ENCODE data around the gene CNPY1. TPM values are rescaled to one million over a fixed set of nuclear protein-coding genes. Genes with fewer than 3 reads are reported as not detected.

Gene CNPY1
- total RNA-seq, 2 donors from 2014 or later: 0.33 TPM; not detected in 1

DNA sequence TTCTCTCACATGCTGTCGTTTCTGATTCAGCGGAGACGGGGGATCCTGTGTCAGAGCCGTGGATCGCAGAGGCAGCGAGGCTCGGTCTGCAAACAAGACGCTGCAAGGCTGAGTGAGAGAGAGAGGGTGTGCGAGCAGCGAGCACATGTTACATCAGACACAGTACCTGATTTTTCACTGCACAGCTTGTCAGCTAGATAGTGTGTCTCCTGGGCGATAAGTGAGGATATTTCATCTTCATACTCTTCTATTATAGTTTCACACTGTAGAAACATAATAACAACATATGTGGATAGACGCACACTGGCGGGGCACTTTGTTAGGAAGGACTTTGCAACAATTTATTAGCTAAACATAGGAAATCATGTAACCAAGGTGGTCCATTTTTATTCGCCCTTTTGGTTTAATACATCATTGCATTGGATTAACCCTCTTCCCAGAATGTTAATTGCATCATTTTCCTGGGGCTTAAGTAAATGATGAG, 39.5 kb downstream of the CNPY1 start:
- Mint-ChIP-seq H3K4me1 (peaks cover 25% of the 10 kb centered on the region), H3K27me3 (ENCODE audit: insufficient read depth) (peaks cover 97% of the 10 kb centered on the region), H3K36me3 (ENCODE audit: low read depth) (no peaks in the 10 kb centered on the region), H3K9me3 (no peaks in the 10 kb centered on the region), H3K27ac (no peak overlapping the region), H3K4me3 (no peak overlapping the region)
- H3K27me3 ChIP-seq (ENCODE audit: control insufficient read depth, insufficient read depth, low read length, poor library complexity, severe bottlenecking): peaks cover 100% of the 10 kb centered on the region
- peak; percentile 71 for DNase-seq
- H3K27ac ChIP-seq (ENCODE audit: low read depth, low read length): peak overlapping the region; percentile 5
- no peak overlapping the region for H3K9ac ChIP-seq (ENCODE audit: extremely low read depth, low read length, poor library complexity, severe bottlenecking)
- TF ChIP-seq, protein P1, sequence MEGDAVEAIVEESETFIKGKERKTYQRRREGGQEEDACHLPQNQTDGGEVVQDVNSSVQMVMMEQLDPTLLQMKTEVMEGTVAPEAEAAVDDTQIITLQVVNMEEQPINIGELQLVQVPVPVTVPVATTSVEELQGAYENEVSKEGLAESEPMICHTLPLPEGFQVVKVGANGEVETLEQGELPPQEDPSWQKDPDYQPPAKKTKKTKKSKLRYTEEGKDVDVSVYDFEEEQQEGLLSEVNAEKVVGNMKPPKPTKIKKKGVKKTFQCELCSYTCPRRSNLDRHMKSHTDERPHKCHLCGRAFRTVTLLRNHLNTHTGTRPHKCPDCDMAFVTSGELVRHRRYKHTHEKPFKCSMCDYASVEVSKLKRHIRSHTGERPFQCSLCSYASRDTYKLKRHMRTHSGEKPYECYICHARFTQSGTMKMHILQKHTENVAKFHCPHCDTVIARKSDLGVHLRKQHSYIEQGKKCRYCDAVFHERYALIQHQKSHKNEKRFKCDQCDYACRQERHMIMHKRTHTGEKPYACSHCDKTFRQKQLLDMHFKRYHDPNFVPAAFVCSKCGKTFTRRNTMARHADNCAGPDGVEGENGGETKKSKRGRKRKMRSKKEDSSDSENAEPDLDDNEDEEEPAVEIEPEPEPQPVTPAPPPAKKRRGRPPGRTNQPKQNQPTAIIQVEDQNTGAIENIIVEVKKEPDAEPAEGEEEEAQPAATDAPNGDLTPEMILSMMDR (conservative IDR thresholded peaks at IDR 0.05): no peak
- no peaks in the 10 kb centered on the region for H3K9me3 ChIP-seq (ENCODE audit: control insufficient read depth, low read length)
- no peaks in the 10 kb centered on the region for H3K4me1 ChIP-seq (ENCODE audit: control insufficient read depth, insufficient read depth, low read length)
- WGBS, 2 experiments (ENCODE audit: insufficient coverage in 1 of 2, insufficient read length in 1 of 2): 0 to 5% methylated on average over 6 to 13 of the region's 14 CpGs
- H3K36me3 ChIP-seq (ENCODE audit: control insufficient read depth, insufficient read depth, low read length): no peaks in the 10 kb centered on the region
- no peak overlapping the region for H3K4me3 ChIP-seq (ENCODE audit: low read length)

DNA sequence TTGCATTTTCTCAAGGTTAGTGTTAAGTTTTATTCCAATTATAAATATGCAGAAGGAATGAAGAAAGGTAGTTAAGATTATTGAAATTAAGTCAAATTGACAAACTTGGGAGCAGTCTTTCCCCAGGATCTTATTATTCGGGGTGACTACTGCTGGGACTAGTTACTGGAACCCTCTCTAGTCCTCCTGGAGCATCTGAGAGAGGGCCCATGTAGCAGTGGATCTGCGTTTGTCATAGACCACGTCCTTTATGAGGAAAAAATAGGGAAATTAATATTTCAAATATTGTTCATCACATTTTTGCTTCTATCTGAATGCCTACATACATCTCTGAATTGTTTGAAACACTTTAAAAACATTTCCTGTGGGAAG, 41.0 kb downstream of the CNPY1 start:
- Mint-ChIP-seq H3K27ac (no peak overlapping the region), H3K4me3 (no peak overlapping the region), H3K36me3 (ENCODE audit: low read depth) (no peaks in the 10 kb centered on the region), H3K27me3 (ENCODE audit: insufficient read depth) (peaks cover 97% of the 10 kb centered on the region), H3K4me1 (peaks cover 22% of the 10 kb centered on the region), H3K9me3 (no peaks in the 10 kb centered on the region)
- Histone ChIP-seq H3K27me3 (ENCODE audit: control insufficient read depth, insufficient read depth, low read length, poor library complexity, severe bottlenecking) (peaks cover 100% of the 10 kb centered on the region), H3K9ac (ENCODE audit: extremely low read depth, low read length, poor library complexity, severe bottlenecking) (no peak overlapping the region), H3K27ac (ENCODE audit: low read depth, low read length) (no peak overlapping the region), H3K36me3 (ENCODE audit: control insufficient read depth, insufficient read depth, low read length) (no peaks in the 10 kb centered on the region), H3K4me1 (ENCODE audit: control insufficient read depth, insufficient read depth, low read length) (no peaks in the 10 kb centered on the region), H3K4me3 (ENCODE audit: low read length) (no peak overlapping the region), H3K9me3 (ENCODE audit: control insufficient read depth, low read length) (no peaks in the 10 kb centered on the region)
- 11 to 29% methylated on average over 1 of the region's 3 CpGs for WGBS, 2 experiments (ENCODE audit: insufficient coverage in 1 of 2, insufficient read length in 1 of 2)
- no peak for DNase-seq
- TF ChIP-seq, protein P1 (conservative IDR thresholded peaks at IDR 0.05): no peak

DNA sequence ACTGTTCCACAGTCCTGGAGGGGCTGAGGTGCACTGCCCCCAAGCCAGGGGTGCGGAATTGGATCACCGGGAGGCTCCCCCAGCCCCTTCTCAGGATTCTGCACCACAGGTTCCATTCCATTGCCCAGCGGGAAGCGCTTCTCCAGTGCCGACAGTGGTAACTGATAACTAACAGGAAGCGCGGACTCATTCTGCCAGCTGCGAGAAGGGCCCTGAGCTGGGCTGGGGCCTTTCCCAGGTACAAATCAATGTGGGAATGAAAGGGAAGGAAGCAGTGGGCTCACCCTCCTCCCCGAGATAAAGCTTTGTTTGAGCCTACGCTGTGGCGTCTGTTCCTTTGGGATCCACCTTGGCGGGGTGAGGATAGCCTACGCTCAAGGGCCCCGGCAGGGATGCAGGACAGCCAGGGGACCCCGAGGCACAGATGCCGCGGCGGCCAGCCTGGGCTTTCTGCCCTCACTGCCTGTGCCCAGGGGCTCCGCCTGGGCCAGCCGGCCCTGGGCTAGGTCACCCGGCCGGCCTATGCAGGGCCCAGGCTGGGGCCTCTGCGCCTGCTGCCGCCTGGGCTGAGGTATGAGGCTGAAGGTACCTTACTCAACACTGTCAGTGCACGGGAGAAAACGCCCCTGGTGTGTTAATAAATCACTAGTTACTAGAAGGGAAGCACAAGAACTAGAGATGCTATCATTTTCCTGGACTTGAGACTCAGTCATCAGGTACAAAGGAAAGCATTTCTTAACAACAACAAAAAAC, 49.0 kb downstream of the CNPY1 start:
- Mint-ChIP-seq H3K4me3 (no peak overlapping the region), H3K27ac (no peak overlapping the region)
- DNase-seq: peak; percentile 47

More for the DNA sequence above, 49.0 kb downstream of the CNPY1 start:
- Histone ChIP-seq H3K36me3 (ENCODE audit: control insufficient read depth, insufficient read depth, low read length) (no peaks in the 10 kb centered on the region), H3K27me3 (ENCODE audit: control insufficient read depth, insufficient read depth, low read length, poor library complexity, severe bottlenecking) (peaks cover 71% of the 10 kb centered on the region), H3K27ac (ENCODE audit: low read depth, low read length) (no peak overlapping the region), H3K4me1 (ENCODE audit: control insufficient read depth, insufficient read depth, low read length) (no peaks in the 10 kb centered on the region), H3K9ac (ENCODE audit: extremely low read depth, low read length, poor library complexity, severe bottlenecking) (no peak overlapping the region), H3K4me3 (ENCODE audit: low read length) (no peak overlapping the region), H3K9me3 (ENCODE audit: control insufficient read depth, low read length) (no peaks in the 10 kb centered on the region)
- Mint-ChIP-seq H3K36me3 (ENCODE audit: low read depth) (no peaks in the 10 kb centered on the region), H3K4me1 (peaks cover 12% of the 10 kb centered on the region), H3K27me3 (ENCODE audit: insufficient read depth) (peaks cover 80% of the 10 kb centered on the region), H3K9me3 (no peaks in the 10 kb centered on the region)
- WGBS, 2 experiments (ENCODE audit: insufficient coverage in 1 of 2, insufficient read length in 1 of 2): 81% methylated on average over 12 to 26 of the region's 26 CpGs
- TF ChIP-seq, protein P1 (conservative IDR thresholded peaks at IDR 0.05): no peak
